HepG2 (cell line): ENCODE measurements around the gene TECTA. TPM values are rescaled to one million over a fixed set of nuclear protein-coding genes. Genes with fewer than 3 reads are reported as not detected.
A peak's percentile ranks its signal among the peaks of the same experiment; 100 is the strongest.

Source experiments
- CEBPB ChIP-seq: IDR thresholded peaks from 2 replicates; pipeline ENCODE4 v1.6.1; 2011; ENCODE audit warnings: low read depth, low read length, improper control_type of control experiment, borderline replicate concordance
- GFI1 ChIP-seq: sonication (generic); formaldehyde crosslinking; IDR thresholded peaks from 2 replicates; pipeline ENCODE4 v1.5.0; 2020; ENCODE audit warnings: missing genetic modification reagents, mild to moderate bottlenecking, borderline replicate concordance
- HMG20B ChIP-seq: conservative IDR thresholded peaks from 2 replicates; pipeline ENCODE4 v1.6.1; 2016; ENCODE audit warnings: missing genetic modification reagents, missing compliant biosample characterization
- KLF9 ChIP-seq: IDR thresholded peaks from 2 replicates; pipeline ENCODE4 v1.6.1; 2016; ENCODE audit warnings: low read depth
- MTF2 ChIP-seq: sonication (generic); formaldehyde crosslinking; IDR thresholded peaks from 2 replicates; pipeline ENCODE4 v1.5.0; 2020; ENCODE audit warnings: missing genetic modification reagents, borderline replicate concordance
- NFATC3 ChIP-seq: sonication (generic); formaldehyde crosslinking; IDR thresholded peaks from 2 replicates; pipeline ENCODE4 v1.5.1; 2020; ENCODE audit warnings: mild to moderate bottlenecking, missing genetic modification reagents
- NONO ChIP-seq, 2 experiments: fragments of 450-650 bp in 1 of 2; sonication (generic) in 1 of 2; formaldehyde crosslinking in 1 of 2; IDR thresholded peaks in 1 of 2; conservative IDR thresholded peaks in 1 of 2; 2 replicates each; pipeline versions ENCODE4 v1.6.1 to v1.8.0; 2017 to 2022; ENCODE audit warnings: mild to moderate bottlenecking in 1 of 2, missing genetic modification reagents in 1 of 2, moderate library complexity in 1 of 2
- ONECUT2 ChIP-seq: sonication (generic); formaldehyde crosslinking; IDR thresholded peaks from 2 replicates; pipeline ENCODE4 v1.4.0; 2020; ENCODE audit warnings: missing genetic modification reagents
- REL ChIP-seq: sonication (generic); formaldehyde crosslinking; conservative IDR thresholded peaks from 2 replicates; pipeline ENCODE4 v1.8.0; 2022; ENCODE audit warnings: mild to moderate bottlenecking, missing genetic modification reagents, moderate library complexity
- RFXANK ChIP-seq: IDR thresholded peaks from 2 replicates; pipeline ENCODE4 v1.6.1; 2016
- SCMH1 ChIP-seq: sonication (generic); formaldehyde crosslinking; IDR thresholded peaks from 2 replicates; pipeline ENCODE4 v1.9.0; 2021; ENCODE audit warnings: missing genetic modification reagents, mild to moderate bottlenecking, borderline replicate concordance
- SMAD9 ChIP-seq: sonication (generic); formaldehyde crosslinking; IDR thresholded peaks from 2 replicates; pipeline ENCODE4 v1.5.1; 2020; ENCODE audit warnings: mild to moderate bottlenecking, missing genetic modification reagents
- ZEB1 ChIP-seq: IDR thresholded peaks from 2 replicates; pipeline ENCODE4 v1.6.1; 2012; ENCODE audit warnings: mild to moderate bottlenecking, low read depth, inconsistent platforms; ENCODE audit not compliant: insufficient replicate concordance
- ZNF207 ChIP-seq: fragments of 450-650 bp; IDR thresholded peaks from 2 replicates; pipeline ENCODE4 v1.6.1; 2016; ENCODE audit warnings: antibody characterized with exemption, borderline replicate concordance
- ZNF292 ChIP-seq: sonication (generic); formaldehyde crosslinking; IDR thresholded peaks from 2 replicates; pipeline ENCODE4 v1.8.1; 2022; ENCODE audit warnings: mild to moderate bottlenecking, low read depth, missing genetic modification reagents, borderline replicate concordance
- ZNF34 ChIP-seq: sonication (generic); formaldehyde crosslinking; IDR thresholded peaks from 2 replicates; pipeline ENCODE4 v1.4.0; 2020; ENCODE audit warnings: mild to moderate bottlenecking, missing genetic modification reagents, borderline replicate concordance
- ZNF382 ChIP-seq: sonication (generic); formaldehyde crosslinking; IDR thresholded peaks from 2 replicates; pipeline ENCODE4 v1.5.0; 2020; ENCODE audit warnings: missing genetic modification reagents, mild to moderate bottlenecking, borderline replicate concordance
- ZNF598 ChIP-seq: sonication (generic); formaldehyde crosslinking; IDR thresholded peaks from 2 replicates; pipeline ENCODE4 v1.5.1; 2020; ENCODE audit warnings: mild to moderate bottlenecking, missing genetic modification reagents, borderline replicate concordance
- ZNF619 ChIP-seq: sonication (generic); formaldehyde crosslinking; IDR thresholded peaks from 2 replicates; pipeline ENCODE4 v1.4.0; 2020; ENCODE audit warnings: mild to moderate bottlenecking, missing genetic modification reagents
- ZNF713 ChIP-seq: sonication (generic); formaldehyde crosslinking; IDR thresholded peaks from 2 replicates; pipeline ENCODE4 v1.4.0; 2020; ENCODE audit warnings: mild to moderate bottlenecking, missing genetic modification reagents
- ZNF720 ChIP-seq: sonication (generic); formaldehyde crosslinking; IDR thresholded peaks from 2 replicates; pipeline ENCODE4 v1.4.0; 2020; ENCODE audit warnings: missing genetic modification reagents
- ZNF879 ChIP-seq: sonication (generic); formaldehyde crosslinking; IDR thresholded peaks from 2 replicates; pipeline ENCODE4 v1.8.1; 2023; ENCODE audit warnings: missing genetic modification reagents
- ZSCAN30 ChIP-seq: sonication (generic); formaldehyde crosslinking; IDR thresholded peaks from 2 replicates; pipeline ENCODE4 v1.5.0; 2020; ENCODE audit warnings: mild to moderate bottlenecking, missing genetic modification reagents
- polyA plus RNA-seq, 8 experiments: library from polyadenylated mRNA; depleted of rRNA in 3 of 8; stranded (reverse) in 7 of 8; unstranded in 1 of 8; fragments of >200 nt; fragmentation: Illumina TruSeq in 4 of 8; extraction: Trizol in 4 of 8; gene quantifications; 2 replicates each; pipeline versions ENCODE4 v1.2.1 to v1.2.3, GENCODE V29; 2011 to 2016; ENCODE audit warnings: low read depth in 4 of 8, missing spikeins in 1 of 8, mixed read lengths in 1 of 8; ENCODE audit not compliant: insufficient read depth in 1 of 8
- total RNA-seq, 5 experiments: library from RNA; depleted of rRNA; stranded (reverse); fragments of >200 nt; fragmentation: Illumina TruSeq; extraction: Trizol; gene quantifications; 2 replicates each; pipeline ENCODE4 v1.2.3, GENCODE V29; 2016; ENCODE audit warnings: low read depth in 1 of 5
- TF ChIP-seq, protein P1 (sequence below): conservative IDR thresholded peaks from 2 replicates; pipeline ENCODE4 v1.6.1; 2018; ENCODE audit warnings: missing genetic modification reagents
- TF ChIP-seq, protein P2 (sequence below): sonication (generic); formaldehyde crosslinking; IDR thresholded peaks from 2 replicates; pipeline ENCODE4 v1.4.0; 2020; ENCODE audit warnings: missing genetic modification reagents
- TF ChIP-seq, protein P3 (sequence below): sonication (generic); formaldehyde crosslinking; IDR thresholded peaks from 2 replicates; pipeline ENCODE4 v1.5.1; 2020; ENCODE audit warnings: mild to moderate bottlenecking, missing genetic modification reagents, moderate library complexity
- TF ChIP-seq, protein P4 (sequence below): sonication (generic); formaldehyde crosslinking; IDR thresholded peaks from 2 replicates; pipeline ENCODE4 v1.5.1; 2020; ENCODE audit warnings: missing genetic modification reagents, mild to moderate bottlenecking, borderline replicate concordance

The TECTA gene
- total and polyA plus RNA-seq, 2 of the 13 experiments (the other 11 are each of a cell fraction or from before 2014, with no cell fraction given): 0.04 to 0.17 TPM

GRCh38 chr11:121231576-121232278, 130.7 kb downstream of the TECTA start (continued):
- TF ChIP-seq ZNF207 (no peak), ZNF720 (CRISPR knock-in tag) (no peak), REL (CRISPR knock-in tag) (no peak), ZSCAN30 (no peak), ZNF34 (CRISPR knock-in tag) (no peak), ZNF619 (no peak), ZNF598 (CRISPR knock-in tag) (no peak), ONECUT2 (CRISPR knock-in tag) (no peak), MTF2 (CRISPR knock-in tag) (no peak), ZNF292 (CRISPR knock-in tag) (peak; percentile 47; the same call in 1 of the 2 replicates), GFI1 (CRISPR knock-in tag) (no peak), RFXANK (CRISPR knock-in tag) (no peak), NFATC3 (CRISPR knock-in tag) (no peak), CEBPB (no peak), KLF9 (CRISPR knock-in tag) (no peak), ZNF713 (CRISPR knock-in tag) (no peak), ZNF382 (CRISPR knock-in tag) (no peak), NONO (IDR thresholded peaks at IDR 0.05) (no peak), NONO (CRISPR knock-in tag; conservative IDR thresholded peaks at IDR 0.05) (peak; percentile 61; the same call in 1 of the 2 replicates), SMAD9 (CRISPR knock-in tag) (no peak), HMG20B (CRISPR knock-in tag) (no peak), SCMH1 (CRISPR knock-in tag) (no peak), ZEB1 (no peak), ZNF879 (no peak)
- TF ChIP-seq, protein P1, sequence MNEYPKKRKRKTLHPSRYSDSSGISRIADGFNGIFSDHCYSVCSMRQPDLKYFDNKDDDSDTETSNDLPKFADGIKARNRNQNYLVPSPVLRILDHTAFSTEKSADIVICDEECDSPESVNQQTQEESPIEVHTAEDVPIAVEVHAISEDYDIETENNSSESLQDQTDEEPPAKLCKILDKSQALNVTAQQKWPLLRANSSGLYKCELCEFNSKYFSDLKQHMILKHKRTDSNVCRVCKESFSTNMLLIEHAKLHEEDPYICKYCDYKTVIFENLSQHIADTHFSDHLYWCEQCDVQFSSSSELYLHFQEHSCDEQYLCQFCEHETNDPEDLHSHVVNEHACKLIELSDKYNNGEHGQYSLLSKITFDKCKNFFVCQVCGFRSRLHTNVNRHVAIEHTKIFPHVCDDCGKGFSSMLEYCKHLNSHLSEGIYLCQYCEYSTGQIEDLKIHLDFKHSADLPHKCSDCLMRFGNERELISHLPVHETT (CRISPR knock-in tag): no peak
- TF ChIP-seq, protein P2, sequence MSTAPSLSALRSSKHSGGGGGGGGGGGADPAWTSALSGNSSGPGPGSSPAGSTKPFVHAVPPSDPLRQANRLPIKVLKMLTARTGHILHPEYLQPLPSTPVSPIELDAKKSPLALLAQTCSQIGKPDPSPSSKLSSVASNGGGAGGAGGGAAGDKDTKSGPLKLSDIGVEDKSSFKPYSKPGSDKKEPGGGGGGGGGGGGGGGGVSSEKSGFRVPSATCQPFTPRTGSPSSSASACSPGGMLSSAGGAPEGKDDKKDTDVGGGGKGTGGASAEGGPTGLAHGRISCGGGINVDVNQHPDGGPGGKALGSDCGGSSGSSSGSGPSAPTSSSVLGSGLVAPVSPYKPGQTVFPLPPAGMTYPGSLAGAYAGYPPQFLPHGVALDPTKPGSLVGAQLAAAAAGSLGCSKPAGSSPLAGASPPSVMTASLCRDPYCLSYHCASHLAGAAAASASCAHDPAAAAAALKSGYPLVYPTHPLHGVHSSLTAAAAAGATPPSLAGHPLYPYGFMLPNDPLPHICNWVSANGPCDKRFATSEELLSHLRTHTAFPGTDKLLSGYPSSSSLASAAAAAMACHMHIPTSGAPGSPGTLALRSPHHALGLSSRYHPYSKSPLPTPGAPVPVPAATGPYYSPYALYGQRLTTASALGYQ (CRISPR knock-in tag): no peak
- TF ChIP-seq, protein P3, sequence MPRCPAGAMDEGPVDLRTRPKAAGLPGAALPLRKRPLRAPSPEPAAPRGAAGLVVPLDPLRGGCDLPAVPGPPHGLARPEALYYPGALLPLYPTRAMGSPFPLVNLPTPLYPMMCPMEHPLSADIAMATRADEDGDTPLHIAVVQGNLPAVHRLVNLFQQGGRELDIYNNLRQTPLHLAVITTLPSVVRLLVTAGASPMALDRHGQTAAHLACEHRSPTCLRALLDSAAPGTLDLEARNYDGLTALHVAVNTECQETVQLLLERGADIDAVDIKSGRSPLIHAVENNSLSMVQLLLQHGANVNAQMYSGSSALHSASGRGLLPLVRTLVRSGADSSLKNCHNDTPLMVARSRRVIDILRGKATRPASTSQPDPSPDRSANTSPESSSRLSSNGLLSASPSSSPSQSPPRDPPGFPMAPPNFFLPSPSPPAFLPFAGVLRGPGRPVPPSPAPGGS (CRISPR knock-in tag): no peak
- TF ChIP-seq, protein P4, sequence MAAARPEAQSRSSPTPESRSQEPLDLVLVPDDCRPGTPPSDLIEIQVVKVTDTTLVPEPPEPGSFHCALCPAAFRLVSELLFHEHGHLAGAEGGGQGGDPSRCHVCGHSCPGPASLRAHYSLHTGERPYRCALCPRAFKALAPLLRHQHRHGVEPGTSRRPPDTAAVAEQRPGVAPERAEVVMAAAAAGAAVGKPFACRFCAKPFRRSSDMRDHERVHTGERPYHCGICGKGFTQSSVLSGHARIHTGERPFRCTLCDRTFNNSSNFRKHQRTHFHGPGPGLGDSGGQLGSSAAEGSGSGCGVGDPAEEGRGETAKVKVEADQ (CRISPR knock-in tag): no peak
